ENCODE measurements around the gene MT2A.

The MT2A gene

DNA sequence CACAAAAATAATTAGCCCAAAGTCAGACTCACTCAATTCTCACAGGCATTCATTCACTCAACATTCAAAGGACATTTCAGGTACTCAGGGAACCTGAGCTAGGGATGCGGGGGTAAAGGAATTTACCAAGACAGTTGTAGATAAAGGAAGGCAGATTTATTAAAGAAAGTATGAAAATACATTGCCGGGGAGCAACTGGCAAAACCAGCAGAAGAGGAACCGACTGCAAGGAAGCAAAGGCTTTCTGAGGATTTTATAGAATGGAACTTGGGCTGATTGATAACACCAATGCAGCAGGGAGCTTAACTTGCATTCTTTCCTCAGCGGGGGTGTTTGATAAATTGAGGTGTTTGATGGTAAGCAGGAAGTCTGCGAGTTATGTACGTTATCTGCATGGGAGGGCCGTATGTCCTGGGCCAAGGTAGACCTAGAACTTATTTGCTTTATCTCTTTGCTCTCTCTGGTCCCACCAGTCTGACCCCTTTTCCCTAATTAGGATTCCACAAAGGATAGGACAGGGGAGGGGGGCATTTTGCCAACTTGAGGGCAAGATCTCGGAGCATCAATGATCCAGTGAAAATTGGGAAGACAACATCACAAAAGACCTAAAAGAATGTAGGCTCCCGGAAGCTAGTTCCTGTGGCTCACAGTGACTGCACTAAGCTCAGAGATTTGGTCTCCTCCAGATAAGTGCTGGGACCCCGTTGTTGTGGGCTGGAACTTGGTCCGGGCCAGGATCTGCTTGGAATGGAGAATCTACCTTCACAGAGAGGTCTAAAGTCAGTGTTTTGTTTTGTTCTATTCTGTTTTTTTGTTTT is 24.8 kb upstream of the MT2A start:
- H3K36me3 ChIP-seq (ENCODE audit: control insufficient read depth, insufficient read depth, low read length) = no peaks in the 10 kb centered on the region
- H3K9ac ChIP-seq (ENCODE audit: low read length) = no peak overlapping the region
- no peak overlapping the region for H3K27ac ChIP-seq (ENCODE audit: low read depth, low read length)
- H3K4me3 ChIP-seq (ENCODE audit: low read length) = no peak overlapping the region
- no peaks in the 10 kb centered on the region for H3K27me3 ChIP-seq (ENCODE audit: control insufficient read depth, insufficient read depth, low read length)
- H3K4me1 ChIP-seq (ENCODE audit: control insufficient read depth, insufficient read depth, low read length) = no peaks in the 10 kb centered on the region

DNA sequence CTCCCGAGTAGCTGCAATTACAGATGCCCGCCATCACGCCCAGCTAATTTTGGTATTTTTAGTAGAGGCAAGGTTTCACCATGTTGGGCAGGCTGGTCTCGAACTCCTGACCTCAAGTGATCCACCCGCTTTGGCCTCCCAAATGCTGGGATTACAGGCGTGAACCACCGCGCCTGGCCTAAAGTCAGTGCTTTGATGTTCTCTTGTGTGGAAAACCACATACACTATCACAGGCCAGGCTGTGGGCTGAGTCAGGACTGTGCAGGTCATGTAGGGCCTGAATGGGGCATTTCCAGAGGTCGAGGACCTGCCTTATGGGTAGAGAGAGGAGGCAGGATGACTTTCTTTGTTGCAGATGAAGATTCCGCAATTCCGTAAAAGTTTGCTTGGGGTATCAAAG is 24.1 kb upstream of the MT2A start:
- H3K4me3 ChIP-seq (ENCODE audit: low read length) = no peak overlapping the region
- H3K27ac ChIP-seq (ENCODE audit: low read depth, low read length) = no peak overlapping the region
- H3K36me3 ChIP-seq (ENCODE audit: control insufficient read depth, insufficient read depth, low read length) = no peaks in the 10 kb centered on the region
- no peak overlapping the region for H3K9ac ChIP-seq (ENCODE audit: low read length)
- peaks cover 4% of the 10 kb centered on the region for H3K27me3 ChIP-seq (ENCODE audit: control insufficient read depth, insufficient read depth, low read length)
- no peaks in the 10 kb centered on the region for H3K4me1 ChIP-seq (ENCODE audit: control insufficient read depth, insufficient read depth, low read length)

DNA sequence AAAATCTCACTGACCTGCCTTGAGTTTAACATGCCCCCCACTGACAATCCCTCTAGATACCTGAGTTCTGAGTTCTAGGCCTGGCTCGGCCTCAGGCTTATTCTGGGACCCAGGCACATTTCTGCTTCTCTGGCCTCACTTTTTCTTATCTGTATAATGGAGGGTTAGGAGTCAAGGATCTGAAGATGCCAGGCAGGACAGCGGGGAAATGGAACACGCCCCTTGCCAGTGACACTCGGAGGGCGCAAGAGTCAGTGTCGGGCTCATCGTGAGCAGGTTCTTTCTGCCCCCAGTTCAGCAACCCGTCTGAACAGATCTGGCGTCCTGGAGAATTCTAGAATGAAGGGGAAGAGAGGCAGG is 19.6 kb upstream of the MT2A start:
- Histone ChIP-seq H3K36me3 (ENCODE audit: control insufficient read depth, insufficient read depth, low read length) (no peaks in the 10 kb centered on the region), H3K4me1 (ENCODE audit: control insufficient read depth, insufficient read depth, low read length) (no peaks in the 10 kb centered on the region), H3K9ac (ENCODE audit: low read length) (no peak overlapping the region), H3K4me3 (ENCODE audit: low read length) (peak overlapping the region; percentile 53), H3K27me3 (ENCODE audit: control insufficient read depth, insufficient read depth, low read length) (peaks cover 9% of the 10 kb centered on the region), H3K27ac (ENCODE audit: low read depth, low read length) (no peak overlapping the region)

DNA sequence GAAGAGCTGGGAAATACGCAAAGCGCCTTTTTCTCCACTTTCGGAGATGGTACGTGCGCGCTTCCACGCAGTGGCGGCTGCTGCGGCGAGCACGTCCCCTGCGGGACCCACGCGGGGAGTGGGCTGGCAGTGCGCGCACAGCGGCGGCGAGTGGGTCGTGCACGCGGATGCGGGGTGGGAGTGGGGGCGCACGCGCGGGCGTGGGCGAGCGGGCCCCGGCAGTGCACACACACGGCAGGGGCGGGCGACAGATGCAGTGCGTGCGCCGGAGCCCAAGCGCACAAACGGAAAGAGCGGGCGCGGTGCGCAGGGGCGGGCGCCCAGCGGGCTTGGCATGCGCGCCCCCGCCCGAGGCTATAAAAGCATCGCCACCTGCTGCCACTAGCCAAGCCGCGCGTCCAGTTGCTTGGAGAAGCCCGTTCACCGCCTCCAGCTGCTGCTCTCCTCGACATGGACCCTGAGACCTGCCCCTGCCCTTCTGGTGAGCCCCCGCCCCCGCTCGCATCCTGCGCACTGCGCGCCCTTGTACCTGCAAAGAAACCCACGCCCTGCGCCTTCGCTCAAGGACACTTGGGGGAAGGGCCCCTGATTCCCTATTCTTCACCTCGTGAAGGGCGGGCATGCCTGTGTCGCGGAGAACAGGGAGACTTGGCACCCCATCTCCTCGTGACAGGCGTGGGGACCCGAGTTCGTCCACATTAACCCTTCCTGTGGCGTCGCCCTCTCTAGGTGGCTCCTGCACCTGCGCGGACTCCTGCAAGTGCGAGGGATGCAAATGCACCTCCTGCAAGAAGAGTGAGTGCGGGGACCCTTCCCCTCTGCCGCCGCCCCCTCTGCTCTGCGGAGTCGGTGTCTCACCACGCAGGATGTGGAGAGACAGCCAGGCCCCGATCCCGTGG is 19.0 kb upstream of the MT2A start, which contains the start of gene MT3:
MT3 (plus strand) TSS at position 388 of the 899 bp plus-strand sequence; CDS start at position 451, 63 bp downstream.
- peaks cover 9% of the 10 kb centered on the region for H3K27me3 ChIP-seq (ENCODE audit: control insufficient read depth, insufficient read depth, low read length)
- no peaks in the 10 kb centered on the region for H3K4me1 ChIP-seq (ENCODE audit: control insufficient read depth, insufficient read depth, low read length)
- H3K9ac ChIP-seq (ENCODE audit: low read length) = no peak within 1 kb of the TSS
- no peak within 1 kb of the TSS for H3K27ac ChIP-seq (ENCODE audit: low read depth, low read length)
- H3K4me3 ChIP-seq (ENCODE audit: low read length) = peak within 1 kb of the TSS; percentile 53
- H3K36me3 ChIP-seq (ENCODE audit: control insufficient read depth, insufficient read depth, low read length) = no peaks in the 10 kb centered on the region

DNA sequence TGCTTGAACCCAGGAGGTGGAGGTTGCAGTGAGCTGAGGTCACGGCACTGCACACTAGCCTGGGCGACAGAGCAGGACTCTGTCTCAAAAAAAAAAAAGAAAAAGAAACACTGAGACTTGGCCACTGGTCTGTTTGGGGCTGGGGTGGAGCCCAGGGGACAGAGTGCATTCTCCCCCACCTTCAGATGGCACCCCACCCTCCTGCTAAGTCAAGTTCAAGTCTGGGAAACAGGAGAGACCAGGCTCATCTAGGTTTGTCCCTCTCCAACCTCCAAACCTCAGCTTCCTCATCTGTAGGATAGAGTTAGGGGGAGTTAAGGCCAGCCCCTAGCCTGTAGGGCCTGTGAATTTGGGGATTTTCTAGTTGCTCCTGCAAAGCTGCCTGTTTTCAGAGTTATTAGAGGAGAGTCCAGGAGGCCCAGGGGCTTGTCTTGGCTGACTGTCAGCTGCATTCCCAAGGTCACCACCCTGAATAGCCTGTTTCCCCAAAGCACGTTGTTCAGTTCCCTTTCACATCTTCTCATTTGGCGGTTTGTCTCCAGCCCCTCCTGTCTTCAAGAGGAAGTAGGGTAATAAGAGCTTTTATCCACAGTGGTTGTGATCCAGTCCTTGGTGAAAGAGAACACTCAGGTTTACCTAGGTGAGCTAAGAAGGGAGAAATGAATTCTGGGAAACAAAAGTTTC is 16.9 kb upstream of the MT2A start:
- Histone ChIP-seq H3K4me3 (ENCODE audit: low read length) (no peak overlapping the region), H3K27ac (ENCODE audit: low read depth, low read length) (no peak overlapping the region), H3K4me1 (ENCODE audit: control insufficient read depth, insufficient read depth, low read length) (no peaks in the 10 kb centered on the region), H3K9ac (ENCODE audit: low read length) (no peak overlapping the region), H3K27me3 (ENCODE audit: control insufficient read depth, insufficient read depth, low read length) (peaks cover 9% of the 10 kb centered on the region), H3K36me3 (ENCODE audit: control insufficient read depth, insufficient read depth, low read length) (no peaks in the 10 kb centered on the region)

DNA sequence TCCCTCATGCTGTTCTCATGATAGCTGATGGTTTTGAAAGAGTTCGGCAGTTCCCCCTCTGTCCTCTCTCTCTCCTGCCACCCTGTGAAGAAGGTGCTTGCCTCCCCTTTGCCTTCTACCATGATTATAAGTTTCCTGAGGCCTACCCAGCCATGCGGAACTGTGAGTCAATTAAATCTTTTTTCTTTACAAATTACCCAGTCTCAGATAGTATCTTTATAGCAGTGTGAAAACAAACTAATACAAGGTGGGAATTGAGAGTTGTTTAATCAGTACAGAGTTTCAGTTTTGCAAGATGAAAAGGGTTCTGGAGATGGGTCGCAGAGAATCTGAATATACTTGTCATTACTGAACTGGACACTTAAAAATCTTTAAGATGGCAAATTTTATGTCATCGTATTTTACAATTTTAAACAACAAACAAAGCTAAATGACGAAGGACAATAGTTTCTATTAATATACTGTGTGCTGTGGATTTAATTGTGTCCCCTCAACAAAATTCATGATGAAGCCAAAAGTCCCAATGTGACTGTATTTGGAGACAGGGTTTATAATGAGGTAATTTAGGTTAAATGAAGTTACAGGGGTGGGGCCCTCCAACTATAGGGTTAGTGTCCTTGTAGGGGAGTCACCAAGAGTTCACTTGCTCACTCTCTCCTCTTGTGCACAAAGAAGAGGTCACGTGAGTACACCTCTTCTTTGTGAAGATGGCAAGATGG is 14.7 kb upstream of the MT2A start:
- Histone ChIP-seq H3K27ac (ENCODE audit: low read depth, low read length) (no peak overlapping the region), H3K27me3 (ENCODE audit: control insufficient read depth, insufficient read depth, low read length) (peaks cover 9% of the 10 kb centered on the region), H3K4me3 (ENCODE audit: low read length) (no peak overlapping the region), H3K36me3 (ENCODE audit: control insufficient read depth, insufficient read depth, low read length) (no peaks in the 10 kb centered on the region), H3K4me1 (ENCODE audit: control insufficient read depth, insufficient read depth, low read length) (no peaks in the 10 kb centered on the region), H3K9ac (ENCODE audit: low read length) (no peak overlapping the region)

DNA sequence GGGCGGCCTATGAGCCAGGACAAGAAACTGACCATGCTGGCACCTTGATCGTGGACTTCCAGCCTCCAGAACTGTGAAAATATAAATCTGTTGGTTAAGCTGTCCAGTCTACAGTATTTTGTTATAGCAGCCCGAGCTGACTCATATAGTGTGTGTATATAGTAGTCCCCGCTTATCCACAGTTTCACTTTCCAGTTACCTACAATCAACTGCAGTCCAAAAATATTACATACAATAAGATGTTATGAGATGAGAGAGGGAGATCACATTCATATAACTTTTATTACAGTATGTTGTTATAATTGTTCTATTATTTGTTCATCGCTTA is 14.1 kb upstream of the MT2A start:
- Histone ChIP-seq H3K27ac (ENCODE audit: low read depth, low read length) (no peak overlapping the region), H3K9ac (ENCODE audit: low read length) (no peak overlapping the region), H3K4me1 (ENCODE audit: control insufficient read depth, insufficient read depth, low read length) (no peaks in the 10 kb centered on the region), H3K4me3 (ENCODE audit: low read length) (no peak overlapping the region), H3K27me3 (ENCODE audit: control insufficient read depth, insufficient read depth, low read length) (peaks cover 5% of the 10 kb centered on the region), H3K36me3 (ENCODE audit: control insufficient read depth, insufficient read depth, low read length) (no peaks in the 10 kb centered on the region)

DNA sequence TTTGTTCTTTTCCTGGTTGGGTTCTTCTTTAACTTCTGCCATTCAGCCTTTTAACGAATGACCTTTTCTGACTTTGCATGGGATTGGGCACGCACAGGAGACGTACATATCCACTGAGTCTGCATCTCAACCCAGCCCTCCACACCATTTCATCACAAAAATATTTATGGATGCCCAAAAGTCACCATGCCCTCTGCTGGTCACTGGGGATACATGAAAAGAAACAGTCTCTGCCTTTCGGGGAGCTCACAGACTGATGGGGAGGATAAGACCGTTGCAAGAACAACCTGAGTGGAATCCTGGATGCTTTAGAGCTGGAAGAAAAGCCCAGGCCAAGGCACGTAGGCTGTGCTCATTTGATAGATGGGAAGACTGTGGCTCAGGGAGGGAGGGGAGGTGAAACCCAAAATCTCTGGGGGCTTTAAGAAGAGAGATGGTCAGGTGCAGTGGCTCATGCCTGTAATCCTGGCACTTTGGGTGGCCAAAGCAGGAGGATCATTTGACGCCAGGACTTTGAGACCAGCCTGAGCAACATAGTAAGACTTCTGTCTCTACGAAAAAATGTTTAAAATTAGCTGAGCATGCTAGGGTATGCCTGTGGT is 7.9 kb upstream of the MT2A start:
- Histone ChIP-seq H3K4me3 (ENCODE audit: low read length) (no peak overlapping the region), H3K27me3 (ENCODE audit: control insufficient read depth, insufficient read depth, low read length) (peaks cover 3% of the 10 kb centered on the region), H3K36me3 (ENCODE audit: control insufficient read depth, insufficient read depth, low read length) (no peaks in the 10 kb centered on the region), H3K9ac (ENCODE audit: low read length) (no peak overlapping the region), H3K27ac (ENCODE audit: low read depth, low read length) (no peak overlapping the region), H3K4me1 (ENCODE audit: control insufficient read depth, insufficient read depth, low read length) (no peaks in the 10 kb centered on the region)

DNA sequence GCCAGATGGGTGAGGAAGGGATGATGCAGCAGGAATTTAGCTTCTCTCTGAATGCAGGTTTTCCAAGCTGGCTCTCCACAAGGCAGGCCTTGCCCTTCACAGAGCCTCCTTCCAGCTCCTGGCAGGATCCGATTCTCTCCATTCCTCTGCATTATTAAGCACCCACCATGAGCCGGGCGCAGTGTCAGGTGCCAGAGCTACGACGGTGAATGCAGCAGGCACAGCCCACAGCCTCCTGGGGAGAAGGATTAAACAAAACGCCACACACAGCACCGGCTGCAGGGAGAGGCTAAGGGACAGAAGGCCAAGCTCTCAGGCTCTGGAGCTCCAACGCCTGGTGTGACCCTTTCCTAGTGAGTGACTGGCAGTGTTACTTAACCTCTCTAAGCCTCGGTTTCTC is 7.1 kb upstream of the MT2A start:
- H3K4me3 ChIP-seq (ENCODE audit: low read length) = no peak overlapping the region
- H3K27me3 ChIP-seq (ENCODE audit: control insufficient read depth, insufficient read depth, low read length) = peaks cover 3% of the 10 kb centered on the region
- H3K36me3 ChIP-seq (ENCODE audit: control insufficient read depth, insufficient read depth, low read length) = no peaks in the 10 kb centered on the region
- no peaks in the 10 kb centered on the region for H3K4me1 ChIP-seq (ENCODE audit: control insufficient read depth, insufficient read depth, low read length)
- H3K9ac ChIP-seq (ENCODE audit: low read length) = no peak overlapping the region
- no peak overlapping the region for H3K27ac ChIP-seq (ENCODE audit: low read depth, low read length)

DNA sequence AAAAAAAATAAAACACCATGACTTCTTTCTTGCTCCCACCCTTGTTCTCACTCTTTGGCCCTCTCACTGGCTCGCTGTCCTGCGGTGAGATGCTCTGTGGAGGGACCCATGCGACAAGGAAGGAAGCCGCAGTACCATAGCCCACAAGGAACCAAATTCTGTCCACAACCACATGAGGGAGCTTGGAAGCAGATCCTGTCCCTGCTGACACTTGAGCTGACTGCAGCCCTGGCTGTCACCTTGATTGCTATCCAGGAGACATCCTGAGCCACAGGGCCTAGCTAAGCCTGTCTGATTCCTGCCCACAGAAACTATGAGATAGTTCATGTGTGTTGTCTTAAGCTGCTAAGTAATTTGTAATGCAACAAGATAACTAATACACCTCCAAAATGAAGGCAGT is 4.8 kb upstream of the MT2A start:
- peaks cover 12% of the 10 kb centered on the region for H3K4me1 ChIP-seq (ENCODE audit: control insufficient read depth, insufficient read depth, low read length)
- H3K27ac ChIP-seq (ENCODE audit: low read depth, low read length) = no peak overlapping the region
- H3K4me3 ChIP-seq (ENCODE audit: low read length) = no peak overlapping the region
- H3K9ac ChIP-seq (ENCODE audit: low read length) = no peak overlapping the region
- H3K36me3 ChIP-seq (ENCODE audit: control insufficient read depth, insufficient read depth, low read length) = no peaks in the 10 kb centered on the region
- H3K27me3 ChIP-seq (ENCODE audit: control insufficient read depth, insufficient read depth, low read length) = peaks cover 3% of the 10 kb centered on the region

DNA sequence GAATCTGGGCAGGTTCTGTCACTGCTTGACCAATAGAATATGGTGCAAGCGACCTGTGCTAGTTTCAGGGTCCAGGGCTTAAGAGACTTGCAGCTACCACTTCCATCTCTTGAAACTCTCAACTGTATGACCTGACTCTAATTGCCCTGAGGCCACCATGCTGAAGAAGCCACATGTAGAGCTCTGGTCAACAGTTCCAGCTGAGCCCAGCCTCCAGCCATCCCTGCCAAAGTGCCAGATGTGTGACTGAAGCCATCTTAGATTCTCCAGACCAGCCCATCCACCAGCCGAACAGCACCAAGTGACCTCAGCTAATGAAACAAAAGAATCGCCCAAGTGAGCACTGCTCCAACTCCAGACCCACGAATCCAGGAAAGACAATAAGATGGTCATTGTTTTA is 3.4 kb upstream of the MT2A start:
- Histone ChIP-seq H3K36me3 (ENCODE audit: control insufficient read depth, insufficient read depth, low read length) (no peaks in the 10 kb centered on the region), H3K27me3 (ENCODE audit: control insufficient read depth, insufficient read depth, low read length) (peaks cover 3% of the 10 kb centered on the region), H3K9ac (ENCODE audit: low read length) (no peak overlapping the region), H3K4me1 (ENCODE audit: control insufficient read depth, insufficient read depth, low read length) (peaks cover 12% of the 10 kb centered on the region), H3K27ac (ENCODE audit: low read depth, low read length) (no peak overlapping the region), H3K4me3 (ENCODE audit: low read length) (no peak overlapping the region)
